Measurements from ENCODE around the gene KAZN.
"Not testable (repeated sequence)": the region's sequence is repeated elsewhere in the genome, so short reads cannot be mapped to it uniquely, and the experiment has no call there.

KAZN gene

GRCh38 chr1:14949270-14949835, 350.9 kb downstream of the KAZN start:
- no peak for DNase-seq (ENCODE audit: low read depth in 1 of 2, low spot score in 1 of 2)

- no peak for DNase-seq (ENCODE audit: low read depth in 1 of 2, low spot score in 1 of 2)
Observed at GRCh38 chr1:14949836-14950713, 351.6 kb downstream of the KAZN start.

GRCh38 chr1:14951766-14952165, 353.3 kb downstream of the KAZN start:
- no peak for DNase-seq (ENCODE audit: low read depth in 1 of 2, low spot score in 1 of 2)

GRCh38 chr1:14952626-14953314, 354.3 kb downstream of the KAZN start:
- DNase-seq (ENCODE audit: low read depth in 1 of 2, low spot score in 1 of 2): no peak

- no peak for DNase-seq (ENCODE audit: low read depth in 1 of 2, low spot score in 1 of 2)
Observed at GRCh38 chr1:14954210-14954609, 355.7 kb downstream of the KAZN start.

- DNase-seq (ENCODE audit: low read depth in 1 of 2, low spot score in 1 of 2): no peak
Observed at GRCh38 chr1:14954930-14955329, 356.4 kb downstream of the KAZN start.

- DNase-seq (ENCODE audit: low read depth in 1 of 2, low spot score in 1 of 2): no peak
Observed at GRCh38 chr1:14955402-14955801, 356.9 kb downstream of the KAZN start.

- no peak for DNase-seq (ENCODE audit: low read depth in 1 of 2, low spot score in 1 of 2)
Observed at GRCh38 chr1:14955976-14956375, 357.5 kb downstream of the KAZN start.

- DNase-seq (ENCODE audit: low read depth in 1 of 2, low spot score in 1 of 2): no peak
Observed at GRCh38 chr1:14956579-14957195, 358.2 kb downstream of the KAZN start.

GRCh38 chr1:14957375-14958098, 359.1 kb downstream of the KAZN start:
- DNase-seq (ENCODE audit: low read depth in 1 of 2, low spot score in 1 of 2): no peak

- DNase-seq (ENCODE audit: low read depth in 1 of 2, low spot score in 1 of 2): no peak
Observed at GRCh38 chr1:14958249-14959058, 360.0 kb downstream of the KAZN start.

- DNase-seq (ENCODE audit: low read depth in 1 of 2, low spot score in 1 of 2): no peak
Observed at GRCh38 chr1:14959059-14959694, 360.7 kb downstream of the KAZN start.

GRCh38 chr1:14961661-14962267, 363.3 kb downstream of the KAZN start:
- DNase-seq (ENCODE audit: low read depth in 1 of 2, low spot score in 1 of 2): no peak

GRCh38 chr1:14962407-14962806, 363.9 kb downstream of the KAZN start:
- DNase-seq (ENCODE audit: low read depth in 1 of 2, low spot score in 1 of 2): no peak

- DNase-seq (ENCODE audit: low read depth in 1 of 2, low spot score in 1 of 2): not testable (repeated sequence)
Observed at GRCh38 chr1:14963791-14964710, 365.6 kb downstream of the KAZN start.

GRCh38 chr1:14964711-14965055, 366.2 kb downstream of the KAZN start:
- no peak for DNase-seq (ENCODE audit: low read depth in 1 of 2, low spot score in 1 of 2)

- no peak for DNase-seq (ENCODE audit: low read depth in 1 of 2, low spot score in 1 of 2)
Observed at GRCh38 chr1:14968251-14968851, 369.9 kb downstream of the KAZN start.

- DNase-seq (ENCODE audit: low read depth in 1 of 2, low spot score in 1 of 2): no peak
Observed at GRCh38 chr1:14969006-14969405, 370.5 kb downstream of the KAZN start.
